ENCODE results near the gene BAHCC1. TPM values are rescaled to one million over a fixed set of nuclear protein-coding genes. Genes with fewer than 3 reads are reported as not detected.
"Not testable (repeated sequence)": the region's sequence is repeated elsewhere in the genome, so short reads cannot be mapped to it uniquely, and the experiment has no call there.

The BAHCC1 gene
- total RNA-seq, 2 donors from 2014 or later: 12.5 to 26.3 TPM

GRCh38 chr17:81349397-81350319, 45.6 kb upstream of the BAHCC1 start:
- Histone ChIP-seq H3K9ac (ENCODE audit: low read depth in 2 of 2, low read length in 2 of 2) (no peak overlapping the region), H3K27me3 (no peaks in the 10 kb centered on the region), H3K27ac (no peak overlapping the region), H3K4me1 (peaks cover 7% of the 10 kb centered on the region), H3K9me3 (no peaks in the 10 kb centered on the region), H3K4me3 (no peak overlapping the region), H3K36me3 (no peaks in the 10 kb centered on the region)
- intact Hi-C loops (cut with DNase I): no loop called here
- no peak for DNase-seq
- TF ChIP-seq, protein P1, sequence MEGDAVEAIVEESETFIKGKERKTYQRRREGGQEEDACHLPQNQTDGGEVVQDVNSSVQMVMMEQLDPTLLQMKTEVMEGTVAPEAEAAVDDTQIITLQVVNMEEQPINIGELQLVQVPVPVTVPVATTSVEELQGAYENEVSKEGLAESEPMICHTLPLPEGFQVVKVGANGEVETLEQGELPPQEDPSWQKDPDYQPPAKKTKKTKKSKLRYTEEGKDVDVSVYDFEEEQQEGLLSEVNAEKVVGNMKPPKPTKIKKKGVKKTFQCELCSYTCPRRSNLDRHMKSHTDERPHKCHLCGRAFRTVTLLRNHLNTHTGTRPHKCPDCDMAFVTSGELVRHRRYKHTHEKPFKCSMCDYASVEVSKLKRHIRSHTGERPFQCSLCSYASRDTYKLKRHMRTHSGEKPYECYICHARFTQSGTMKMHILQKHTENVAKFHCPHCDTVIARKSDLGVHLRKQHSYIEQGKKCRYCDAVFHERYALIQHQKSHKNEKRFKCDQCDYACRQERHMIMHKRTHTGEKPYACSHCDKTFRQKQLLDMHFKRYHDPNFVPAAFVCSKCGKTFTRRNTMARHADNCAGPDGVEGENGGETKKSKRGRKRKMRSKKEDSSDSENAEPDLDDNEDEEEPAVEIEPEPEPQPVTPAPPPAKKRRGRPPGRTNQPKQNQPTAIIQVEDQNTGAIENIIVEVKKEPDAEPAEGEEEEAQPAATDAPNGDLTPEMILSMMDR (IDR thresholded peaks at IDR 0.05): no peak

GRCh38 chr17:81350320-81350890, 44.9 kb upstream of the BAHCC1 start:
- Histone ChIP-seq H3K4me3 (no peak overlapping the region), H3K27me3 (no peaks in the 10 kb centered on the region), H3K9me3 (no peaks in the 10 kb centered on the region), H3K9ac (ENCODE audit: low read depth in 2 of 2, low read length in 2 of 2) (no peak overlapping the region), H3K27ac (no peak overlapping the region), H3K36me3 (no peaks in the 10 kb centered on the region), H3K4me1 (peaks cover 7% of the 10 kb centered on the region)
- DNase-seq: no peak
- intact Hi-C loops (cut with DNase I): no loop called here
- TF ChIP-seq, protein P1 (IDR thresholded peaks at IDR 0.05): no peak

- DNase-seq; H3K27ac ChIP-seq; H3K4me1 ChIP-seq; intact Hi-C loops (cut with DNase I); H3K9ac ChIP-seq (ENCODE audit: low read depth in 2 of 2, low read length in 2 of 2); H3K9me3 ChIP-seq; H3K4me3 ChIP-seq; H3K27me3 ChIP-seq; H3K36me3 ChIP-seq: not testable (repeated sequence)
These were observed 43.8 kb upstream of the BAHCC1 start for GRCh38 chr17:81351329-81352052.

- H3K4me3 ChIP-seq; H3K27me3 ChIP-seq; H3K9me3 ChIP-seq; H3K4me1 ChIP-seq; H3K27ac ChIP-seq; DNase-seq; H3K9ac ChIP-seq (ENCODE audit: low read depth in 2 of 2, low read length in 2 of 2); intact Hi-C loops (cut with DNase I); H3K36me3 ChIP-seq: not testable (repeated sequence)
These were observed 43.2 kb upstream of the BAHCC1 start for GRCh38 chr17:81352056-81352455.

- Histone ChIP-seq H3K36me3 (no peaks in the 10 kb centered on the region), H3K4me3 (no peak overlapping the region), H3K9ac (ENCODE audit: low read depth in 2 of 2, low read length in 2 of 2) (no peak overlapping the region), H3K27ac (no peak overlapping the region), H3K4me1 (no peaks in the 10 kb centered on the region), H3K9me3 (no peaks in the 10 kb centered on the region), H3K27me3 (no peaks in the 10 kb centered on the region)
- TF ChIP-seq, protein P1 (IDR thresholded peaks at IDR 0.05): no peak
- no peak for DNase-seq
- intact Hi-C loops (cut with DNase I): no loop called here
These were observed 40.9 kb upstream of the BAHCC1 start for GRCh38 chr17:81354252-81354953.

- Histone ChIP-seq H3K36me3 (no peaks in the 10 kb centered on the region), H3K4me1 (no peaks in the 10 kb centered on the region), H3K27ac (no peak overlapping the region), H3K9ac (ENCODE audit: low read depth in 2 of 2, low read length in 2 of 2) (no peak overlapping the region), H3K9me3 (no peaks in the 10 kb centered on the region), H3K27me3 (no peaks in the 10 kb centered on the region), H3K4me3 (no peak overlapping the region)
- intact Hi-C loops (cut with DNase I): no loop called here
- TF ChIP-seq, protein P1 (IDR thresholded peaks at IDR 0.05): no peak
- DNase-seq: no peak
These were observed 40.3 kb upstream of the BAHCC1 start for GRCh38 chr17:81354954-81355347.

Data from colonic mucosa (tissue), 4 donors.